Mesothelial cell of epicardium (in vitro differentiated cells): Measurements from ENCODE around the gene MFF. TPM values are rescaled to one million over a fixed set of nuclear protein-coding genes. Genes with fewer than 3 reads are reported as not detected.
A peak's percentile ranks its signal among the peaks of the same experiment; 100 is the strongest.

Experiments used
- DNase-seq, 2 experiments: peaks; one replicate each; pipeline ENCODE4 v3.0.0; 2021; ENCODE audit warnings: low spot score in 2 of 2; ENCODE audit not compliant: unreplicated experiment in 2 of 2
- H3K27ac Mint-ChIP-seq: 2 replicates; pipeline ENCODE4 v1.8.0; 2021; ENCODE audit warnings: mixed read lengths
- H3K27me3 Mint-ChIP-seq: 2 replicates; pipeline ENCODE4 v1.8.0; 2021; ENCODE audit warnings: low read depth, mixed read lengths
- H3K36me3 Mint-ChIP-seq: 2 replicates; pipeline ENCODE4 v1.8.0; 2021; ENCODE audit warnings: mixed read lengths
- H3K4me1 Mint-ChIP-seq: 2 replicates; pipeline ENCODE4 v1.8.0; 2021; ENCODE audit warnings: mixed read lengths
- H3K4me3 Mint-ChIP-seq: 2 replicates; pipeline ENCODE4 v1.8.0; 2021; ENCODE audit warnings: mild to moderate bottlenecking, moderate library complexity, mixed read lengths
- H3K9me3 Mint-ChIP-seq: 2 replicates; pipeline ENCODE4 v1.8.0; 2021; ENCODE audit warnings: mixed read lengths
- total RNA-seq: library from RNA; stranded (reverse); gene quantifications from 3 replicates; pipeline ENCODE4 v1.2.1, GENCODE V29; 2021
- TF ChIP-seq, protein P1 (sequence below): fragments of 200-600 bp; sonication (generic); IDR thresholded peaks from one replicate; pipeline ENCODE4 v1.5.0; 2021; ENCODE audit warnings: antibody characterized with exemption; ENCODE audit not compliant: unreplicated experiment

Gene MFF
- total RNA-seq, 1 donor from 2014 or later: 93.9 TPM

DNA sequence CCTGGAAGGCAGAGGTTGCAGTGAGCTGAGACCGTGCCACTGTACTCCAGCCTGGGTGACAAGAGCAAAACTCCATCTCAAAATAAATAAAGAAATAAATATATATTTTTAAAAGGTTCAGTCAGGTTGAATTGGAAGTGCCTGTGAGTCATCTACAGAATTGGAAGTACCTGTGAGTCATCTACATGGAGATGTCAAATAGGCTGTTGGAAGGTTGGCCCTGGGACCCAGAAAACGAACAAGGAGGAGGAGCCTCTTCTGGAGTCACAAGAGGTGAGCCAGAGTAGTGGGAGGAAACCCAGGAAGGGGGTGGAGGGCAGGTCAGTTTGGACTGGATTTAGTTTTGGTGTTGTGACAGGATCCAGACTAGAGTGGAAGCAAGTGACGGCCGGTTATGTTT, 77.9 kb downstream of the MFF start:
- no peaks in the 10 kb centered on the region for H3K9me3 Mint-ChIP-seq
- no peak overlapping the region for H3K4me3 Mint-ChIP-seq
- no peaks in the 10 kb centered on the region for H3K36me3 Mint-ChIP-seq
- DNase-seq: no peak
- H3K27ac Mint-ChIP-seq: no peak overlapping the region
- H3K27me3 Mint-ChIP-seq: peaks cover 5% of the 10 kb centered on the region
- H3K4me1 Mint-ChIP-seq: peaks cover 15% of the 10 kb centered on the region
- TF ChIP-seq, protein P1, sequence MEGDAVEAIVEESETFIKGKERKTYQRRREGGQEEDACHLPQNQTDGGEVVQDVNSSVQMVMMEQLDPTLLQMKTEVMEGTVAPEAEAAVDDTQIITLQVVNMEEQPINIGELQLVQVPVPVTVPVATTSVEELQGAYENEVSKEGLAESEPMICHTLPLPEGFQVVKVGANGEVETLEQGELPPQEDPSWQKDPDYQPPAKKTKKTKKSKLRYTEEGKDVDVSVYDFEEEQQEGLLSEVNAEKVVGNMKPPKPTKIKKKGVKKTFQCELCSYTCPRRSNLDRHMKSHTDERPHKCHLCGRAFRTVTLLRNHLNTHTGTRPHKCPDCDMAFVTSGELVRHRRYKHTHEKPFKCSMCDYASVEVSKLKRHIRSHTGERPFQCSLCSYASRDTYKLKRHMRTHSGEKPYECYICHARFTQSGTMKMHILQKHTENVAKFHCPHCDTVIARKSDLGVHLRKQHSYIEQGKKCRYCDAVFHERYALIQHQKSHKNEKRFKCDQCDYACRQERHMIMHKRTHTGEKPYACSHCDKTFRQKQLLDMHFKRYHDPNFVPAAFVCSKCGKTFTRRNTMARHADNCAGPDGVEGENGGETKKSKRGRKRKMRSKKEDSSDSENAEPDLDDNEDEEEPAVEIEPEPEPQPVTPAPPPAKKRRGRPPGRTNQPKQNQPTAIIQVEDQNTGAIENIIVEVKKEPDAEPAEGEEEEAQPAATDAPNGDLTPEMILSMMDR: no peak

DNA sequence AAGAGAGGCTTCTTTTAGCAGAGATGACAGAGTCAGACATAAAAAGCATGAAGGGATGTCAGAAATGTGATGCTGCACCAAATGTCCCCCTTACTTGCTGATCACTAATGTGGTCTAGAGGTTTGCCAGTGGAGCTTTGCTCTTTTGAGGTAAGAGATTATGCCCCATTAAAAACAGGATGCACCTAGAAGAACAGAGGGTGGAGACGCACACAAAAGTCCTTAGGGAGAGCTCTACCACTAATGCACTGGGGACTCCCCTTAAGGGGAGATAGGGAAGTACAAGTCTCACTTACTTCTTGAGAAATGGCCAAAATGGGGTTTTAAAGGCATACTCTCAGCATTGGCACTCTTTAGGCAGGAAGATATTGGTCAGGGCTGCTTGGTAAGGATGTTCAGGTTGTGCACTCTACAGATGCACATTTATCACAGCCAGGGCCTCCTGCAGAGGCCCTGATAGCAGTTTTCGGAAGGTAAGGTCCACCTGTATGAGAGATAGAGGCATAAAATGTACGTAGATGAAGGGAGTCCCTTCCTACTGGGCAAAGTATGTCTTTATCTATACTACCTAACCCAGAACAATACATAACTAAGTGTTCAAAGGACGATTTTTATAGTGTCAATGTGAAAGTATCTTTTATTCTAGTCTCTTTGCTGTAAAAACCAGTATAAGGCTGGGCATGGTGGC, 79.7 kb downstream of the MFF start:
- TF ChIP-seq, protein P1: no peak
- Mint-ChIP-seq H3K27me3 (peaks cover 5% of the 10 kb centered on the region), H3K9me3 (no peaks in the 10 kb centered on the region), H3K27ac (no peak overlapping the region), H3K4me1 (peaks cover 13% of the 10 kb centered on the region), H3K36me3 (no peaks in the 10 kb centered on the region), H3K4me3 (no peak overlapping the region)
- DNase-seq: no peak

DNA sequence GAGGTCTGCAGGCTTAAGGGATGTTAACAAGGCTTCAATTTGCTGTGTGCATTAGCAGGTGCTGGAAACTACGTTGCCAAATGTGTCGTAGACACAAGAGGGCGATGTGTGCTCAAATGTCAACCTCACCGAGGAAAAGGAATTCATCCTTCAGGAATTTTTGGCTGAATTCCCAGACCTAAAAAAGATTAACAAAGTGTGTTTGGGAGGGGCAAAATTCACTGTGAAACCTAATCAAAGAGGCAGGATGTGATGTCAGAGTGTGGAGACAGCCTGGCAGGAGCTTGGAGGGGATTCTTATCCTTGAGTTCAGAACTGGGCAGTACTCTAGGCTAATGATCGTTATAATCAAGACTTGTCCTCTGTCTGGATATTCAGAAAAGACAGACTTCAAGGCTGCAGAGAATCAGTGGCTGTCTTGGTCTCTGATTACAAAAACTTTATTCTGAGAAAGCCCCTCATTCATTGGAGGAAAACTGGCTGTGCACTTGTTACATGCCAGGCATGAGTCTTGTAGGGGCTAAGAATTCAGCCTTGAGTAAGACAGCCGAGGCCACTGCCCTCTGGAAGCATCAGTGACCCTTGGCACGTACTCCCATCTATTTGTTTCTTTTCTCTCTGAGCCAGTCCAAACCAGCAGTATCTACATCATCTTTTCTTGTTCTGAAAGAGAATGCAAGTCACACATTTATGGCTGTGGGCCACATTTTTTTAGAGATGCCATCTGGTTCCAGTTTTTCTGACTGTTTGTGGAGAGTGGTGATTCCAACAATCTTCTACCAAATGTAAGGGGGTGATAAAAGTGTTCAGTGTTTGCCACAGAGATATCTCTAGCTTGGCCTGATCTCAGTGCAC, 81.4 kb downstream of the MFF start:
- Mint-ChIP-seq H3K4me1 (peaks cover 13% of the 10 kb centered on the region), H3K4me3 (no peak overlapping the region), H3K27me3 (peaks cover 3% of the 10 kb centered on the region), H3K9me3 (no peaks in the 10 kb centered on the region), H3K36me3 (no peaks in the 10 kb centered on the region), H3K27ac (peak overlapping the region; percentile 95)
- peak in 1 of 2 experiments; percentile 55 for DNase-seq
- TF ChIP-seq, protein P1: peak; percentile 47

Other genes starting within 250 kb of the MFF start
- 0.11 to 0.18 TPM (median 0.11 TPM) in 3 replicates for gene COL4A4, start 161.0 kb upstream of the MFF start, total RNA-seq
- not detected in 3 replicates for gene COL4A3, start 160.6 kb upstream of the MFF start, total RNA-seq
- gene TM4SF20, start 54.1 kb downstream of the MFF start, total RNA-seq: not detected in 3 replicates
- not detected in 3 replicates for gene SCYGR1, start 62.7 kb downstream of the MFF start, total RNA-seq
- 59.3 to 62.5 TPM (median 60.9 TPM) in 3 replicates for gene AGFG1, start 146.9 kb downstream of the MFF start, total RNA-seq